HG03378 (cell line): Measurements from ENCODE around the gene CA11.

Experiments
- ATAC-seq: cut with Tn5 transposase; IDR thresholded peaks from one replicate; pipeline ENCODE4 v1.9.1; 2021; ENCODE audit warnings: mild to moderate bottlenecking, moderate library complexity; ENCODE audit not compliant: unreplicated experiment

CA11 gene

GRCh38 chr19:48595171-48595570 lies 50.8 kb downstream of the CA11 start:
- ATAC-seq: no peak

GRCh38 chr19:48591021-48591420 lies 55.0 kb downstream of the CA11 start:
- ATAC-seq: no peak

GRCh38 chr19:48588670-48589401 lies 57.2 kb downstream of the CA11 start:
- no peak for ATAC-seq
